GM12872 (cell line): Measurements from ENCODE around the gene SNRNP70.

Source experiments
- TF ChIP-seq, protein P1 (sequence below): IDR thresholded peaks from 3 replicates; pipeline ENCODE4 v1.5.1; 2011; ENCODE audit warnings: low read depth, mild to moderate bottlenecking, low read length, moderate library complexity; ENCODE audit not compliant: insufficient read depth

SNRNP70 gene

DNA sequence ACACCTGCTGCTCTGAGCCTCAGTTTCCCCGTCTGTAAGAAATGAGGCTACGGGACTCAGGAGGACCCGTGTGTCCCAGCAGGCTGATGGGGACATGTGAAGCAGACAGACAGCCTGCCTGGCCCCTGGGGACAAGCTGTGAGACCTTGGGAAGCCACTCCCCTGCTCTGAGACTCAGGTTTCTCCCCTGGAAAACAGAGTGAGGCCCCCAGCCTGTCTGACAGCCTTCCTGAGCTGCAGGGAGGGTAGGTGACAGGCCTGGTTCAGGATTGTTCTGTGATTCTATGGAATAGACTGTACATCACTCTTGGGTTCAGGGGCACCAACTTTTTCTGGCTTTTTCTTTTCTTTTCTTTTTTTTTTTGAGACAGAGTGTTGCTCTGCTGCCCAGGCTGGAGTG, 17.7 kb upstream of the SNRNP70 start:
- TF ChIP-seq, protein P1, sequence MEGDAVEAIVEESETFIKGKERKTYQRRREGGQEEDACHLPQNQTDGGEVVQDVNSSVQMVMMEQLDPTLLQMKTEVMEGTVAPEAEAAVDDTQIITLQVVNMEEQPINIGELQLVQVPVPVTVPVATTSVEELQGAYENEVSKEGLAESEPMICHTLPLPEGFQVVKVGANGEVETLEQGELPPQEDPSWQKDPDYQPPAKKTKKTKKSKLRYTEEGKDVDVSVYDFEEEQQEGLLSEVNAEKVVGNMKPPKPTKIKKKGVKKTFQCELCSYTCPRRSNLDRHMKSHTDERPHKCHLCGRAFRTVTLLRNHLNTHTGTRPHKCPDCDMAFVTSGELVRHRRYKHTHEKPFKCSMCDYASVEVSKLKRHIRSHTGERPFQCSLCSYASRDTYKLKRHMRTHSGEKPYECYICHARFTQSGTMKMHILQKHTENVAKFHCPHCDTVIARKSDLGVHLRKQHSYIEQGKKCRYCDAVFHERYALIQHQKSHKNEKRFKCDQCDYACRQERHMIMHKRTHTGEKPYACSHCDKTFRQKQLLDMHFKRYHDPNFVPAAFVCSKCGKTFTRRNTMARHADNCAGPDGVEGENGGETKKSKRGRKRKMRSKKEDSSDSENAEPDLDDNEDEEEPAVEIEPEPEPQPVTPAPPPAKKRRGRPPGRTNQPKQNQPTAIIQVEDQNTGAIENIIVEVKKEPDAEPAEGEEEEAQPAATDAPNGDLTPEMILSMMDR: no peak

DNA sequence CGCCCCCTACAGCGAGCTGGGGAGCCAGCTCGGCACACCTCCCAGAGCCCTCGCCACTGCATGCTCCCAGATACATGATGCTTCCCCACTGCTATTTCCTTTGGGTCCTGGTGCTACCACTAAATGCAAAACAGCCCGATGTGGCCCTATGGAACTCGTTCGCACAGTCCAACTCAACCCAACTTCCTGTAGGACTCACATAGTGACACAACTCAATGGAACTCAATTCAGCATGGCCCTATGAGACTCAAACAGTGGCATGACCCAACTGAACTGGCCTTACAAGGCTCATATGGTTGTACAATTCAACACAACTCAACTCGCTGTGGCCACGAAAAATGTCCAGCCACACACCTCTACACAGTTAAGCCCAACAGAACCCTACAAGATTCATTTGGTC, 16.2 kb upstream of the SNRNP70 start:
- TF ChIP-seq, protein P1: no peak

DNA sequence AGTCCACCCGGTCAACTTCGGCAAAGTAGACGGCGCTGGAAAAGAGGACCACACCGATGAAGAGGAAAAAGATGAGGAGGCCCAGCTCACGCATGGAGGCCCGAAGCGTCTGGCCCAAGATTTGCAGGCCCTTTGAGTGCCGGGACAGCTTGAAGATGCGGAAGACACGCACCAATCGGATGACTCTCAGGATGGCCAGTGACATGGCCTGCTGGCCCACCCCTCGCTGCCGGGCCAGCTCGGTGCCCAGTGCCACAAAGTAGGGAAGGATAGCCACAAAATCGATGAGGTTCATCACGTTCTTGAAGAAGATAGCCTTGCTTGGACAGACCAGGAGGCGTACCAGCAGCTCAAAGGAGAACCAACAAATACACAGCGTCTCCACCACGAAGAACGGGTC, 14.8 kb upstream of the SNRNP70 start:
- TF ChIP-seq, protein P1: no peak

DNA sequence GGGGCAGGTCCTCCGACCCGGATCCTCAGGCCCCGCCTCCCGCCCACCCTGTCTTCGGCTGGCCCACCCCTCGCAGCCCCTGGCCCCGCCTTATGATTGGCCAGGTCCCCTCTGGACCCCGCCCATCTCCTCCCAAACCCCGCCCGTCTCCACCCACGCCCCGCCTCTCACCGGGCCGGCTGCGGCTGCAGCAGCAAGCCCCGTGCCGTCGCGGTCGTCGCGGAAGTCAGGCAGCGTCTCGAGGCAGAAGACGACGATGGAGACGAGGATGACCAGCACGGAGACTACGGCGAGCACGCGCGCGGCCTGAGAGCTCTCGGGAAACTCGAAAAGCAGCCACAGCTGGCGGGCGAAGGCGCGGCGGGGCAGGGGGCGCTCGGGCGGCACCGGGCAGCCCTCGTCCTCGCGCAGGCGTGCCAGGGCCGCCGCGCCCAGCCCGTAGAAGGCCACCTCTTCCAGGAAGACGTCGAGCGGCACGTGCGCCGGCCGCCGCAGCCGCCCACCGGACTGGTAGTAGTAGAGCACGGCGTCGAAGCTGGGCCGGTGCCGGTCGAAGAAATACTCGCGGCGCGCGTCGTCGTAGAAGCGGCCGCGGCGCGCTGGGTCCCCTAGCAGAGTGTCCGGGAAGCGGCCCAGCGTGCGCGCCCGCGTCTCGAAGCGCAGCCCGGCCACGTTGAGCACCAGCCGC, 13.2 kb upstream of the SNRNP70 start:
- TF ChIP-seq, protein P1: no peak

DNA sequence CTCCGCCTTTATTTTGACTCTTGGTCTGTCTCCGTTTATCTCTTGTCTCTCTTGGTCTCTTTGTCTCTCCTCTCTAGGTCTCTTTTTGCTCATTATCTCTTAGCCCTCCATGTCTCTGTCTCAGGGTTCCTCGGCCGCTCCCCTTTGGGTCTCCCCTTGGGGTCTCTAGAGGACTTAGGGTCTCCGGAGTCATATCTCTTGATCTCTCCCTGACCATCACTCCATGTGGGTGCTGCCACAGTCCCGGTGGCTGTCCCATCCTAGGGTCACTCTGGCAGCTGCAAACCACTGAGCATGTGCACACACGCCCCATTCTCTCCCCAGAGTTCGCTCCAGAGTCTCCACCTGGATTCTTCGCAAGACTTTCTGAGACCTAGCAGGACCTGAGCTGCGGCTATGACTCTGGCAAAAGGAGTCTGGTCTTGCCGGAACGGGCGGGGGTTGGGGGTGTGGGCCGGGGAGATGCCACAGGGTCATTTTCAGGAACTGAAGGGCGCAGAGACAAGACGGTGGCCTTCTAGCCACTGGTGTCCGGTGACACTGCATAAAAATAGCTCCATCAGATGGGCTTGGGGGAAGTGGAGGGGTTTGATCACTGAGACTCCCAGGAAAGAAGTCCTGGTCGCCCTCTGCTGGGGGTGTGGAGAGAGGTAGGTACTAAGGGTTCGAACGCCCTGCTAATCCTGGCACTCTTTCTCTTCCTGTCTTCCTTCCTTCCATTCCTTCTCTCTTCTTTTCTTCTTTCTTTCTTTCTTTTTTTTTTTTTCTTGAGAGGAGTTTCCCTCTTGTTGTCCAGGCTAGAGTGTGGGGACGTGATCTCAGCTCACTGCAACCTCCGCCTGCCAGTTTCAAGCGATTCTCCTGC, 11.5 kb upstream of the SNRNP70 start:
- TF ChIP-seq, protein P1: peak; percentile 45; the same call in 1 of the 3 replicates

DNA sequence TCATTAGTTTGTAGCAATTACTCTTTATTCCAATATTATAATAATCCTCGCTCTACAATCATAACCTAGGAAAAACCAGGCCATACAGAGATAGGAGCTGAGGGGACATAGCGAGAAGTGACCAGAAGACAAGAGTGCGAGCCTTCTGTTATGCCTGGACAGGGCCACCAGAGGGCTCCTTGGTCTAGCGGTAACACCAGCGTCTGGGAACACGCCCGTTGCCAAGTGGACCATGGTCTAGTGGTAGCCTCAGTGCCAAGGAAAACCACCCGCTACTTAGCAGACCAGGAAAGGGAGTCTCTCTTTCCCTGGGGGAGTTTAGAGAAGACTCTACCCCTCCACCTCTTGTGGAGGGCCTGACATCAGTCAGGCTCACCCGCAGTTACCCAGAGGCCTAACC, 10.4 kb upstream of the SNRNP70 start:
- TF ChIP-seq, protein P1: peak; percentile 66

DNA sequence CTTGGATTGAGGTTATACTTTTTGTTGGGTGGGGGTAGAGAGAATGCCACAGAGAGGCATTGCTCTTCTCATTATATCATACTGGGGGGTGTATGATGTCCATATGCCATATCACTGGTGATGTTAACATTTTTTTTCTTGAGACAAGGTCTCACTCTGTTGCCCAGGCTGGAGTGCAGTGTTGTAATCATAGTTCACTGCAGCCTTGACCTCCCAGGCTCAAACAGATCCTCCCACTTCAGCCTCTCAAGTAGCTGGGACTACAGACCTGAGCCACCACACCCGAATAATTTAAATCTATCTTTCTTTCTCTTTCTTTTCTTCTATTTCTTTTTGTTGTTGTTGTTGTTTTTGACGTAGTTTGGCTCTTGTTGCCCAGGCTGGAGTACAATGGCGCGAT, 4.9 kb upstream of the SNRNP70 start:
- TF ChIP-seq, protein P1: no peak
